H9 (cell line): ENCODE results near the gene RANBP17. TPM values are rescaled to one million over a fixed set of nuclear protein-coding genes. Genes with fewer than 3 reads are reported as not detected.

Experiments used
- DNase-seq: peaks from one replicate; pipeline ENCODE4 v3.0.0-alpha.2; 2017
- H2AFZ ChIP-seq: one replicate; pipeline ENCODE4 v1.6.1; 2013; ENCODE audit warnings: mild to moderate bottlenecking, low read length, control low read depth, moderate library complexity
- H2AK5ac ChIP-seq: 2 replicates; pipeline ENCODE4 v1.6.1; 2013; ENCODE audit warnings: low read length, control low read depth, mixed read lengths; ENCODE audit not compliant: insufficient read length
- H2BK120ac ChIP-seq: one replicate; pipeline ENCODE4 v1.6.1; 2013; ENCODE audit warnings: low read depth, mild to moderate bottlenecking, low read length, control low read depth, inconsistent platforms; ENCODE audit not compliant: poor library complexity, severe bottlenecking
- H2BK12ac ChIP-seq: 2 replicates; pipeline ENCODE4 v1.6.1; 2013; ENCODE audit warnings: low read length, control low read depth, mixed read lengths, low read depth; ENCODE audit not compliant: insufficient read length
- H2BK15ac ChIP-seq: 2 replicates; pipeline ENCODE4 v1.6.1; 2013; ENCODE audit warnings: low read depth, low read length, control low read depth
- H2BK20ac ChIP-seq: one replicate; pipeline ENCODE4 v1.6.1; 2013; ENCODE audit warnings: low read depth, mild to moderate bottlenecking, low read length, control low read depth, inconsistent platforms; ENCODE audit not compliant: poor library complexity, severe bottlenecking
- H2BK5ac ChIP-seq: 2 replicates; pipeline ENCODE4 v1.6.1; 2013; ENCODE audit warnings: low read length, control low read depth, mixed read lengths; ENCODE audit not compliant: insufficient read length
- H3K14ac ChIP-seq: 2 replicates; pipeline ENCODE4 v1.6.1; 2013; ENCODE audit warnings: low read length, control low read depth; ENCODE audit not compliant: insufficient read depth
- H3K18ac ChIP-seq: 2 replicates; pipeline ENCODE4 v1.6.1; 2013; ENCODE audit warnings: low read depth, mild to moderate bottlenecking, mixed read lengths, low read length, control low read depth; ENCODE audit not compliant: insufficient read length
- H3K23ac ChIP-seq: 2 replicates; pipeline ENCODE4 v1.6.1; 2013; ENCODE audit warnings: low read length, control low read depth, mixed read lengths, low read depth; ENCODE audit not compliant: insufficient read length
- H3K23me2 ChIP-seq: 2 replicates; pipeline ENCODE4 v1.6.1; 2013; ENCODE audit warnings: low read depth, mild to moderate bottlenecking, mixed read lengths, low read length, control low read depth; ENCODE audit not compliant: insufficient read length, poor library complexity, severe bottlenecking
- H3K27ac ChIP-seq: 2 replicates; pipeline ENCODE4 v1.5.1; 2013; ENCODE audit warnings: low read length, control low read depth, mixed read lengths, low read depth; ENCODE audit not compliant: insufficient read length
- H3K27me3 ChIP-seq: 2 replicates; pipeline ENCODE4 v1.6.1; 2013; ENCODE audit warnings: low read length, control low read depth, inconsistent platforms; ENCODE audit not compliant: insufficient read depth
- H3K4ac ChIP-seq: 2 replicates; pipeline ENCODE4 v1.6.1; 2013; ENCODE audit warnings: low read depth, mild to moderate bottlenecking, control low read depth, inconsistent platforms, low read length, moderate library complexity
- H3K4me1 ChIP-seq: 2 replicates; pipeline ENCODE4 v1.6.1; 2013; ENCODE audit warnings: low read length, control low read depth, inconsistent platforms; ENCODE audit not compliant: insufficient read depth
- H3K4me2 ChIP-seq: 2 replicates; pipeline ENCODE4 v1.6.1; 2013; ENCODE audit warnings: low read length, control low read depth, mixed read lengths; ENCODE audit not compliant: insufficient read length, insufficient read depth
- H3K56ac ChIP-seq: 2 replicates; pipeline ENCODE4 v1.6.1; 2013; ENCODE audit warnings: low read depth, mild to moderate bottlenecking, mixed read lengths, low read length, control low read depth; ENCODE audit not compliant: insufficient read length
- H3K79me1 ChIP-seq: 2 replicates; pipeline ENCODE4 v1.6.1; 2013; ENCODE audit warnings: low read depth, mild to moderate bottlenecking, moderate library complexity, low read length, control low read depth, inconsistent platforms; ENCODE audit not compliant: insufficient read depth, poor library complexity, severe bottlenecking
- H3K79me2 ChIP-seq: 2 replicates; pipeline ENCODE4 v1.6.1; 2013; ENCODE audit warnings: low read length, control low read depth, inconsistent platforms; ENCODE audit not compliant: insufficient read depth
- H3K9ac ChIP-seq: 2 replicates; pipeline ENCODE4 v1.6.1; 2013; ENCODE audit warnings: low read length, control low read depth, mixed read lengths; ENCODE audit not compliant: insufficient read length; ENCODE audit errors: extremely low read depth
- H3K9me3 ChIP-seq: one replicate; pipeline ENCODE4 v1.6.1; 2013; ENCODE audit warnings: low read depth, low read length, inconsistent platforms; ENCODE audit not compliant: control insufficient read depth
- H3T11ph ChIP-seq: one replicate; pipeline ENCODE4 v1.6.1; 2013; ENCODE audit warnings: mild to moderate bottlenecking, low read length, control low read depth, inconsistent platforms
- H4K20me1 ChIP-seq: one replicate; pipeline ENCODE4 v1.6.1; 2013; ENCODE audit not compliant: control insufficient read depth, insufficient read length, insufficient read depth
- H4K5ac ChIP-seq: 2 replicates; pipeline ENCODE4 v1.6.1; 2013; ENCODE audit warnings: low read depth, mild to moderate bottlenecking, mixed read lengths, low read length, control low read depth; ENCODE audit not compliant: insufficient read length
- H4K8ac ChIP-seq: replicated peaks from 2 replicates; pipeline ENCODE4 v1.6.1; 2013; ENCODE audit warnings: low read length, control low read depth, mixed read lengths, low read depth; ENCODE audit not compliant: insufficient read length
- H4K91ac ChIP-seq: 2 replicates; pipeline ENCODE4 v1.6.1; 2013; ENCODE audit warnings: low read depth, mild to moderate bottlenecking, moderate library complexity, mixed read lengths, low read length, control low read depth; ENCODE audit not compliant: insufficient read length
- H3K27ac Mint-ChIP-seq, 3 experiments: 2 replicates in 2 of 3; 3 replicates in 1 of 3; pipeline ENCODE4 v1.8.0; 2020 to 2021; ENCODE audit warnings: mixed read lengths in 3 of 3, mild to moderate bottlenecking in 1 of 3, moderate library complexity in 1 of 3
- H3K27me3 Mint-ChIP-seq: 2 replicates; pipeline ENCODE4 v1.8.0; 2021; ENCODE audit warnings: low read depth, mild to moderate bottlenecking, moderate library complexity, mixed read lengths
- H3K36me3 Mint-ChIP-seq, 3 experiments: 2 replicates in 2 of 3; 3 replicates in 1 of 3; pipeline ENCODE4 v1.8.0; 2020 to 2021; ENCODE audit warnings: low read depth in 3 of 3, mixed read lengths in 3 of 3; ENCODE audit not compliant: insufficient read depth in 1 of 3
- H3K4me1 Mint-ChIP-seq, 2 experiments: 2 replicates each; pipeline ENCODE4 v1.8.0; 2020; ENCODE audit warnings: mixed read lengths in 2 of 2
- H3K4me3 Mint-ChIP-seq, 2 experiments: 2 replicates in 1 of 2; 3 replicates in 1 of 2; pipeline ENCODE4 v1.8.0; 2020 to 2021; ENCODE audit warnings: mild to moderate bottlenecking in 2 of 2, mixed read lengths in 2 of 2, moderate library complexity in 1 of 2
- H3K9me3 Mint-ChIP-seq, 2 experiments: 2 replicates in 1 of 2; 3 replicates in 1 of 2; pipeline ENCODE4 v1.8.0; 2020; ENCODE audit warnings: mild to moderate bottlenecking in 2 of 2, mixed read lengths in 2 of 2, moderate library complexity in 1 of 2
- WGBS: extraction: QIAGEN DNeasy Blood & Tissue Kit; methylation state at CpG from one replicate; pipeline ENCODE4 v1.1.7; 2013; ENCODE audit warnings: missing lambda C conversion rate, low lambda C conversion rate, mixed read lengths; ENCODE audit not compliant: insufficient read length; ENCODE audit errors: extremely low coverage; 5-methylcytosine and 5-hydroxymethylcytosine counted together
- total RNA-seq: library from RNA; stranded (reverse); gene quantifications from 2 replicates; pipeline ENCODE4 v1.2.1, GENCODE V29; 2021
- TF ChIP-seq, protein P1 (sequence below): fragments of 200-600 bp; sonication (generic); conservative IDR thresholded peaks from 3 replicates; pipeline ENCODE4 v1.8.0; 2021; ENCODE audit warnings: antibody characterized with exemption, mild to moderate bottlenecking

RANBP17 gene
- total RNA-seq, 1 experiment from 2014 or later: 16.5 TPM

DNA sequence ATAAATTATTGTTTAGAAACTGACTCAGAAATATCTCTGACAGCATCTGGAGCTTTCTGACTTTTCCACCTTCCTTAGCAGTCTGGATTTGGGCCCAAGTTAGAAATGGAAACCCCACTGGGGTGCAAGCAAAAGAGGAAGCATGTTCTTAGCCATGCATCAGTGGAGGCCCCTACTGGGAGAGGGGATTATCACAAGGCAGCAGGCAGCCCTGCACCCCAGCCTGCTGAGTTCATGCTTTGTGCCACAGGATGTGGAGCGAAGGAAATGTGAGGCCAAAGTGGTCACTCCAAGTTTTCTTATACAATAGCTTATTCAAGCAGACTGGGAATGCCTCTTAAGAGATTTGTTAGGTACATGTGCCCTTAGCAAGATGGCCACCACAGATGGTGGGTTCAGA is 300.8 kb downstream of the RANBP17 start:
- H2AK5ac ChIP-seq: no peak overlapping the region
- TF ChIP-seq, protein P1, sequence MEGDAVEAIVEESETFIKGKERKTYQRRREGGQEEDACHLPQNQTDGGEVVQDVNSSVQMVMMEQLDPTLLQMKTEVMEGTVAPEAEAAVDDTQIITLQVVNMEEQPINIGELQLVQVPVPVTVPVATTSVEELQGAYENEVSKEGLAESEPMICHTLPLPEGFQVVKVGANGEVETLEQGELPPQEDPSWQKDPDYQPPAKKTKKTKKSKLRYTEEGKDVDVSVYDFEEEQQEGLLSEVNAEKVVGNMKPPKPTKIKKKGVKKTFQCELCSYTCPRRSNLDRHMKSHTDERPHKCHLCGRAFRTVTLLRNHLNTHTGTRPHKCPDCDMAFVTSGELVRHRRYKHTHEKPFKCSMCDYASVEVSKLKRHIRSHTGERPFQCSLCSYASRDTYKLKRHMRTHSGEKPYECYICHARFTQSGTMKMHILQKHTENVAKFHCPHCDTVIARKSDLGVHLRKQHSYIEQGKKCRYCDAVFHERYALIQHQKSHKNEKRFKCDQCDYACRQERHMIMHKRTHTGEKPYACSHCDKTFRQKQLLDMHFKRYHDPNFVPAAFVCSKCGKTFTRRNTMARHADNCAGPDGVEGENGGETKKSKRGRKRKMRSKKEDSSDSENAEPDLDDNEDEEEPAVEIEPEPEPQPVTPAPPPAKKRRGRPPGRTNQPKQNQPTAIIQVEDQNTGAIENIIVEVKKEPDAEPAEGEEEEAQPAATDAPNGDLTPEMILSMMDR: peak; percentile 72
- Mint-ChIP-seq H3K36me3 (no peaks in the 10 kb centered on the region), H3K4me3 (no peak overlapping the region), H3K9me3 (no peaks in the 10 kb centered on the region), H3K27ac (no peak overlapping the region), H3K27me3 (no peaks in the 10 kb centered on the region), H3K4me1 (peaks cover 16% of the 10 kb centered on the region in 2 experiments)
- H3K4me2 ChIP-seq: no peak overlapping the region
- H3K4me1 ChIP-seq: no peaks in the 10 kb centered on the region; the same call in 1 of the 2 replicates
- no CpG with 5 or more reads among the region's 1 CpG for WGBS
- no peak overlapping the region for H2BK120ac ChIP-seq
- H2BK20ac ChIP-seq: no peak overlapping the region
- no peak overlapping the region for H3K56ac ChIP-seq
- H3K9ac ChIP-seq: no peak overlapping the region
- H2AFZ ChIP-seq: no peak overlapping the region
- H3K27ac ChIP-seq: no peak overlapping the region
- H3K18ac ChIP-seq: no peak overlapping the region
- H3K23ac ChIP-seq: no peak overlapping the region
- H3K9me3 ChIP-seq: no peaks in the 10 kb centered on the region
- H3K79me1 ChIP-seq: no peaks in the 10 kb centered on the region
- no peaks in the 10 kb centered on the region for H3K79me2 ChIP-seq
- no peak overlapping the region for H4K5ac ChIP-seq
- peak; percentile 76 for DNase-seq
- no peaks in the 10 kb centered on the region for H3K23me2 ChIP-seq
- no peak overlapping the region for H3K4ac ChIP-seq
- H4K20me1 ChIP-seq: no peaks in the 10 kb centered on the region
- no peak overlapping the region for H3K14ac ChIP-seq
- no peak overlapping the region for H4K91ac ChIP-seq
- no peak overlapping the region for H3T11ph ChIP-seq
- no peak overlapping the region for H2BK15ac ChIP-seq
- H4K8ac ChIP-seq: no peak overlapping the region
- H2BK12ac ChIP-seq: no peak overlapping the region
- no peak overlapping the region for H2BK5ac ChIP-seq
- no peaks in the 10 kb centered on the region for H3K27me3 ChIP-seq
